ENCODE results near the gene DPCD. TPM values are rescaled to one million over a fixed set of nuclear protein-coding genes. Genes with fewer than 3 reads are reported as not detected.
A peak's percentile ranks its signal among the peaks of the same experiment; 100 is the strongest.

Gene DPCD
- total RNA-seq, 1 donor from 2014 or later: 71.1 TPM

GRCh38 chr10:101579516-101579870 is 8.6 kb upstream of the DPCD start:
- peaks cover 5% of the 10 kb centered on the region for H3K27me3 Mint-ChIP-seq (ENCODE audit: insufficient read depth, low read depth)
- no peak overlapping the region for H3K4me2 ChIP-seq
- H3K9ac ChIP-seq: no peak overlapping the region
- H3K4me1 Mint-ChIP-seq: peaks cover 10% of the 10 kb centered on the region
- TF ChIP-seq, protein P1, sequence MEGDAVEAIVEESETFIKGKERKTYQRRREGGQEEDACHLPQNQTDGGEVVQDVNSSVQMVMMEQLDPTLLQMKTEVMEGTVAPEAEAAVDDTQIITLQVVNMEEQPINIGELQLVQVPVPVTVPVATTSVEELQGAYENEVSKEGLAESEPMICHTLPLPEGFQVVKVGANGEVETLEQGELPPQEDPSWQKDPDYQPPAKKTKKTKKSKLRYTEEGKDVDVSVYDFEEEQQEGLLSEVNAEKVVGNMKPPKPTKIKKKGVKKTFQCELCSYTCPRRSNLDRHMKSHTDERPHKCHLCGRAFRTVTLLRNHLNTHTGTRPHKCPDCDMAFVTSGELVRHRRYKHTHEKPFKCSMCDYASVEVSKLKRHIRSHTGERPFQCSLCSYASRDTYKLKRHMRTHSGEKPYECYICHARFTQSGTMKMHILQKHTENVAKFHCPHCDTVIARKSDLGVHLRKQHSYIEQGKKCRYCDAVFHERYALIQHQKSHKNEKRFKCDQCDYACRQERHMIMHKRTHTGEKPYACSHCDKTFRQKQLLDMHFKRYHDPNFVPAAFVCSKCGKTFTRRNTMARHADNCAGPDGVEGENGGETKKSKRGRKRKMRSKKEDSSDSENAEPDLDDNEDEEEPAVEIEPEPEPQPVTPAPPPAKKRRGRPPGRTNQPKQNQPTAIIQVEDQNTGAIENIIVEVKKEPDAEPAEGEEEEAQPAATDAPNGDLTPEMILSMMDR (IDR thresholded peaks at IDR 0.05): no peak
- TF ChIP-seq EZH2phosphoT487 (IDR thresholded peaks at IDR 0.05): no peak
- TF ChIP-seq EZH2 (IDR thresholded peaks at IDR 0.05): no peak
- H3F3A ChIP-seq (ENCODE audit: low read depth): peaks cover 21% of the 10 kb centered on the region
- H3K4me1 ChIP-seq: peaks cover 19% of the 10 kb centered on the region
- H3K36me3 ChIP-seq: no peaks in the 10 kb centered on the region
- no peak for DNase-seq (ENCODE audit: low spot score)
- no peak overlapping the region for H3K4me3 ChIP-seq
- H3K27me3 ChIP-seq: no peaks in the 10 kb centered on the region
- peaks cover under 1% of the 10 kb centered on the region for H3K9me3 Mint-ChIP-seq
- no peak overlapping the region for H3K27ac Mint-ChIP-seq
- H2AFZ ChIP-seq (replicated peaks): no peak overlapping the region
- H4K20me1 ChIP-seq (ENCODE audit: low read depth): peaks cover 47% of the 10 kb centered on the region
- no peak overlapping the region for H3K27ac ChIP-seq
- H3K79me2 ChIP-seq (ENCODE audit: low read depth): no peaks in the 10 kb centered on the region
- H3K4me3 Mint-ChIP-seq: no peak overlapping the region
- no peaks in the 10 kb centered on the region for H3K9me3 ChIP-seq (ENCODE audit: low read depth)
- H3K36me3 Mint-ChIP-seq: peaks cover 11% of the 10 kb centered on the region

GRCh38 chr10:101580486-101581399 is 7.4 kb upstream of the DPCD start:
- peaks cover 18% of the 10 kb centered on the region for H3K36me3 Mint-ChIP-seq
- peak overlapping the region; percentile 40 for H3K4me2 ChIP-seq
- no peak overlapping the region for H3K27ac ChIP-seq
- H2AFZ ChIP-seq (replicated peaks): no peak overlapping the region
- no peaks in the 10 kb centered on the region for H3K9me3 Mint-ChIP-seq
- TF ChIP-seq EZH2phosphoT487 (IDR thresholded peaks at IDR 0.05): peak; percentile 49
- TF ChIP-seq, protein P1 (IDR thresholded peaks at IDR 0.05): no peak
- peaks cover 21% of the 10 kb centered on the region for H3F3A ChIP-seq (ENCODE audit: low read depth)
- no peaks in the 10 kb centered on the region for H3K27me3 ChIP-seq
- peaks cover 19% of the 10 kb centered on the region for H3K4me1 ChIP-seq
- H3K27ac Mint-ChIP-seq: no peak overlapping the region
- H3K9me3 ChIP-seq (ENCODE audit: low read depth): no peaks in the 10 kb centered on the region
- no peak overlapping the region for H3K4me3 Mint-ChIP-seq
- H3K9ac ChIP-seq: no peak overlapping the region
- H3K27me3 Mint-ChIP-seq (ENCODE audit: insufficient read depth, low read depth): peaks cover 5% of the 10 kb centered on the region
- no peaks in the 10 kb centered on the region for H3K36me3 ChIP-seq
- DNase-seq (ENCODE audit: low spot score): peak; percentile 64
- peaks cover 47% of the 10 kb centered on the region for H4K20me1 ChIP-seq (ENCODE audit: low read depth)
- peaks cover 9% of the 10 kb centered on the region for H3K4me1 Mint-ChIP-seq
- H3K79me2 ChIP-seq (ENCODE audit: low read depth): no peaks in the 10 kb centered on the region
- H3K4me3 ChIP-seq: no peak overlapping the region

- peaks cover 13% of the 10 kb centered on the region for H3K36me3 Mint-ChIP-seq
- H4K20me1 ChIP-seq (ENCODE audit: low read depth): peaks cover 21% of the 10 kb centered on the region
- TF ChIP-seq EZH2phosphoT487 (IDR thresholded peaks at IDR 0.05) (no peak), EZH2 (IDR thresholded peaks at IDR 0.05) (no peak)
- TF ChIP-seq, protein P1 (IDR thresholded peaks at IDR 0.05): no peak
- peaks cover 28% of the 10 kb centered on the region for H3K4me1 Mint-ChIP-seq
- no peaks in the 10 kb centered on the region for H3K9me3 ChIP-seq (ENCODE audit: low read depth)
- peaks cover 21% of the 10 kb centered on the region for H3K79me2 ChIP-seq (ENCODE audit: low read depth)
- H3F3A ChIP-seq (ENCODE audit: low read depth): peaks cover 17% of the 10 kb centered on the region
- no peak overlapping the region for H3K27ac Mint-ChIP-seq
- H3K27me3 Mint-ChIP-seq (ENCODE audit: insufficient read depth, low read depth): no peaks in the 10 kb centered on the region
- H3K9me3 Mint-ChIP-seq: no peaks in the 10 kb centered on the region
- H3K27me3 ChIP-seq: no peaks in the 10 kb centered on the region
- peak overlapping the region; percentile 95 for H3K4me3 Mint-ChIP-seq
- no peaks in the 10 kb centered on the region for H3K36me3 ChIP-seq
- peaks cover 27% of the 10 kb centered on the region for H3K4me1 ChIP-seq
- no peak overlapping the region for H3K9ac ChIP-seq
- no peak overlapping the region for H3K27ac ChIP-seq
- no peak for DNase-seq (ENCODE audit: low spot score)
- H2AFZ ChIP-seq (replicated peaks): no peak overlapping the region
- no peak overlapping the region for H3K4me2 ChIP-seq
- no peak overlapping the region for H3K4me3 ChIP-seq
Measured at GRCh38 chr10:101585841-101586240, 2.3 kb upstream of the DPCD start.
